ENCODE data around the gene STMND1. TPM values are rescaled to one million over a fixed set of nuclear protein-coding genes. Genes with fewer than 3 reads are reported as not detected.

The STMND1 gene
- total RNA-seq, 2 donors from 2014 or later, result 0.18 TPM; not detected in 1

- Histone ChIP-seq H3K9ac (ENCODE audit: extremely low read depth, low read length, poor library complexity, severe bottlenecking) (no peak overlapping the region), H3K27ac (ENCODE audit: low read depth, low read length) (no peak overlapping the region), H3K27me3 (ENCODE audit: control insufficient read depth, insufficient read depth, low read length, poor library complexity, severe bottlenecking) (no peaks in the 10 kb centered on the region), H3K9me3 (ENCODE audit: control insufficient read depth, low read length) (no peaks in the 10 kb centered on the region), H3K4me3 (ENCODE audit: low read length) (no peak overlapping the region), H3K4me1 (ENCODE audit: control insufficient read depth, insufficient read depth, low read length) (no peaks in the 10 kb centered on the region), H3K36me3 (ENCODE audit: control insufficient read depth, insufficient read depth, low read length) (no peaks in the 10 kb centered on the region)
- H3K36me3 Mint-ChIP-seq (ENCODE audit: low read depth), result no peaks in the 10 kb centered on the region
- H3K4me3 Mint-ChIP-seq, result no peak overlapping the region
- no peak for TF ChIP-seq CTCF (conservative IDR thresholded peaks at IDR 0.05)
- WGBS, 2 experiments (ENCODE audit: insufficient coverage in 1 of 2, insufficient read length in 1 of 2), result 96 to 98% methylated on average over 2 to 6 of the region's 6 CpGs
- H3K27ac Mint-ChIP-seq, result no peak overlapping the region
- H3K27me3 Mint-ChIP-seq (ENCODE audit: insufficient read depth), result no peaks in the 10 kb centered on the region
- no peak for DNase-seq
- H3K9me3 Mint-ChIP-seq, result no peaks in the 10 kb centered on the region
- no peaks in the 10 kb centered on the region for H3K4me1 Mint-ChIP-seq
Measured at GRCh38 chr6:17120019-17120418, 18.2 kb downstream of the STMND1 start.

- no peaks in the 10 kb centered on the region for H3K9me3 Mint-ChIP-seq
- H3K4me1 Mint-ChIP-seq, result peaks cover 13% of the 10 kb centered on the region
- TF ChIP-seq CTCF (conservative IDR thresholded peaks at IDR 0.05), result no peak
- H3K4me1 ChIP-seq (ENCODE audit: control insufficient read depth, insufficient read depth, low read length), result no peaks in the 10 kb centered on the region
- H3K27ac ChIP-seq (ENCODE audit: low read depth, low read length), result no peak overlapping the region
- H3K4me3 ChIP-seq (ENCODE audit: low read length), result no peak overlapping the region
- H3K4me3 Mint-ChIP-seq, result no peak overlapping the region
- no peaks in the 10 kb centered on the region for H3K9me3 ChIP-seq (ENCODE audit: control insufficient read depth, low read length)
- no peak for DNase-seq
- no peaks in the 10 kb centered on the region for H3K27me3 ChIP-seq (ENCODE audit: control insufficient read depth, insufficient read depth, low read length, poor library complexity, severe bottlenecking)
- H3K36me3 ChIP-seq (ENCODE audit: control insufficient read depth, insufficient read depth, low read length), result no peaks in the 10 kb centered on the region
- no peaks in the 10 kb centered on the region for H3K27me3 Mint-ChIP-seq (ENCODE audit: insufficient read depth)
- H3K27ac Mint-ChIP-seq, result no peak overlapping the region
- 79 to 81% methylated on average over 2 to 4 of the region's 4 CpGs for WGBS, 2 experiments (ENCODE audit: insufficient coverage in 1 of 2, insufficient read length in 1 of 2)
- H3K9ac ChIP-seq (ENCODE audit: extremely low read depth, low read length, poor library complexity, severe bottlenecking), result no peak overlapping the region
- H3K36me3 Mint-ChIP-seq (ENCODE audit: low read depth), result no peaks in the 10 kb centered on the region
Measured at GRCh38 chr6:17125407-17125806, 23.6 kb downstream of the STMND1 start.

- H3K27ac ChIP-seq (ENCODE audit: low read depth, low read length), result no peak overlapping the region
- no peak overlapping the region for H3K4me3 ChIP-seq (ENCODE audit: low read length)
- no peaks in the 10 kb centered on the region for H3K9me3 ChIP-seq (ENCODE audit: control insufficient read depth, low read length)
- TF ChIP-seq CTCF (conservative IDR thresholded peaks at IDR 0.05), result no peak
- H3K27me3 Mint-ChIP-seq (ENCODE audit: insufficient read depth), result no peaks in the 10 kb centered on the region
- no peak overlapping the region for H3K4me3 Mint-ChIP-seq
- H3K27ac Mint-ChIP-seq, result no peak overlapping the region
- no peak overlapping the region for H3K9ac ChIP-seq (ENCODE audit: extremely low read depth, low read length, poor library complexity, severe bottlenecking)
- H3K27me3 ChIP-seq (ENCODE audit: control insufficient read depth, insufficient read depth, low read length, poor library complexity, severe bottlenecking), result no peaks in the 10 kb centered on the region
- H3K4me1 Mint-ChIP-seq, result peaks cover 8% of the 10 kb centered on the region
- no peaks in the 10 kb centered on the region for H3K4me1 ChIP-seq (ENCODE audit: control insufficient read depth, insufficient read depth, low read length)
- no peaks in the 10 kb centered on the region for H3K36me3 ChIP-seq (ENCODE audit: control insufficient read depth, insufficient read depth, low read length)
- WGBS, 2 experiments (ENCODE audit: insufficient coverage in 1 of 2, insufficient read length in 1 of 2), result 94% methylated on average over 2 to 3 of the region's 3 CpGs
- H3K9me3 Mint-ChIP-seq, result peaks cover 2% of the 10 kb centered on the region
- H3K36me3 Mint-ChIP-seq (ENCODE audit: low read depth), result no peaks in the 10 kb centered on the region
- no peak for DNase-seq
Measured at GRCh38 chr6:17130786-17131185, 28.9 kb downstream of the STMND1 start.
